GM19395 (cell line): ENCODE results near the gene CELF2.

Experiments
- ATAC-seq: cut with Tn5 transposase; IDR thresholded peaks from one replicate; pipeline ENCODE4 v1.9.1; 2021; ENCODE audit warnings: mild to moderate bottlenecking, moderate library complexity; ENCODE audit not compliant: unreplicated experiment

The CELF2 gene

GRCh38 chr10:11290156-11290890 lies 272.7 kb downstream of the CELF2 start:
- ATAC-seq: no peak

DNA sequence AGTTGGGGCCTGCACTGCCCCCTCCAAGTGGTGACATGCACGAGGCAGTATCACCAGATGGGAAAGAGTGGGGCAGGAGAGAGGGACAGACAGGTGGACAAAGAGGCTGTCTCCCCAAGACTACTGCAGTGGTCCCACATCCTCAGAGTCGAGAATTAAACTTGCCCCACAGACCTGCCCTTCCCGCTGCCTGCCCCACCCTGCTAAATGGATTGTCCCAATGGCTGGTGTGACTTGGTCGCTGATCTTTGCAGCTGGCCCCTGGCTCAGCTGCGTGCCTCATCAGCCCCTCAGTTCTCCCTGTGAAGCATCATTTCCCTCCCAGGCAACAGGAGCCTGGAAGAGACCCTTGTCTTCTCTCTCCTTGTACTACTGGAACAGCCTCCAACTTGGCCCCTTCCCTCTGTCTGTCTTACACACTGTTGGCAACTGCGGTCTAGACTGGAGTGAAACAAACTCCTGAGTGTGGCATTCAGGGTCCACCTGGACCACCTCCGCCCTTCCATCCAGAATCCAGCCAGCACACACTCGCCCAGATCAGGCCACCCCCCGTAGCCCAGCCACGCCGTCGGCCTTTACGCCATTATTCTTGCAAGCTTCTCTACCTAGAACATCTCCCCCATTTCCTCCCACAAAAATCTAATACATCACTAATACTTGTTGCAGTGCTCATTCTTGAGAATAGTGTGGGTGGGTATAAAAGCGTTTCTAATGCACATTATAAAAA lies 275.1 kb downstream of the CELF2 start:
- no peak for ATAC-seq

DNA sequence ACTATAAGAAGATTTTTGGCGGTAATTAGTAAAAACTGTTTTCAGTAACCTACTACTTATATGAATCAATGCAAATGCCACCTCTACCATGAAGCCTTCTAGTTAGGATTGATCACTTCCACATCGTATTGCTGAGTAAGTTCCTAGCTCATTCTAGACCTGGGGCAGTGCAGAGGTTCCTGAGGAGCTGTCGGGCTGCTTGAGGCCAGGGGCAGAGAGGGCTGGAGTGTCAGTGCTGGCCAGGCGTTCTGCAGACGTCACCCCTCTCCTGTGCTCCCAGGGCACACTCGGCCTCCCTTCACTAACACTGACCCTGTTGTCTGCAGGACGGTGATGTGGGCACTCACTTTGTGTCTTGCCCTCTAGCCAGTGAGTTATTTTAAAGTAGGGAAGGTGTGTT lies 275.7 kb downstream of the CELF2 start:
- no peak for ATAC-seq

GRCh38 chr10:11294831-11295450 lies 277.3 kb downstream of the CELF2 start:
- no peak for ATAC-seq

- no peak for ATAC-seq
These were observed 277.8 kb downstream of the CELF2 start for GRCh38 chr10:11295492-11295891.

DNA sequence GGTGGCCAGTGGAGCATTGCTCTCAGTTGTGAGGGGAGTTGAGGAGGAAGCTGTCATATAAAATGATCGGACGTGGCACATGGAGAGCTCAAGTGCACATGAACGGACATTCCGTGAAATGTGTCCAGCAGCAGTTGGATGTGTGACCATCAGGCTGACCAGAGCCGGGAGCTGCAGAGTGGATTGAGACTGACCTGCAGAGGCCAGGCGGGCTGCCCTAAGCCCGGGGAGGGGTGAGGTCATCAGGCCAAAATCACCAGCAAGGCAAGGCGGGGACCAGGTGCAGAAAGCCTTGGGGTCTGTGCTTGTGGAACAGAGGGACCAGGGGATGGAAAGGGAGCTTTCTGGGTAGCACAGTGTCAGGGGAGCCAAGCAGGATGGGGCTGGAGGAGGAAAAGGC lies 279.5 kb downstream of the CELF2 start:
- no peak for ATAC-seq

GRCh38 chr10:11298116-11298515 lies 280.4 kb downstream of the CELF2 start:
- no peak for ATAC-seq

GRCh38 chr10:11299125-11299524 lies 281.5 kb downstream of the CELF2 start:
- no peak for ATAC-seq

DNA sequence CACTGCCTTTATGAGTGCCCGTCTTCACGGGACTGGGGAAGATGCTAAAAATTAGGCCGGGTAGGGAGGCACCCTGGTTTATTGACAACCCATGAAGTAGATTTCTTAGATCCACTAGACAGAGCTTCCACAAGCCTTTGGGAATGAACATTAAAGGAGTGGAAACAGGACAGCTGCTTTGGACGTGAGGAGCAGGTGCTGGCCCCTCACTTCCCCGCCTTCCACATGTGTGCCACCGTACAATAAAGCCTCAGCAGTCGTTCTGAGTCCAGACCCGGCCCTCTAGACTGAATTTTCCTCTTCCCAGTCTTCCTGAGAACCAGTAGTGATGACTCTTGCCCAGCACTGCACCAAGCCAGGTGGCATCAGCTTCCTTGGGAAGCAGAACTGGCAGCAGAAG lies 282.4 kb downstream of the CELF2 start:
- no peak for ATAC-seq

DNA sequence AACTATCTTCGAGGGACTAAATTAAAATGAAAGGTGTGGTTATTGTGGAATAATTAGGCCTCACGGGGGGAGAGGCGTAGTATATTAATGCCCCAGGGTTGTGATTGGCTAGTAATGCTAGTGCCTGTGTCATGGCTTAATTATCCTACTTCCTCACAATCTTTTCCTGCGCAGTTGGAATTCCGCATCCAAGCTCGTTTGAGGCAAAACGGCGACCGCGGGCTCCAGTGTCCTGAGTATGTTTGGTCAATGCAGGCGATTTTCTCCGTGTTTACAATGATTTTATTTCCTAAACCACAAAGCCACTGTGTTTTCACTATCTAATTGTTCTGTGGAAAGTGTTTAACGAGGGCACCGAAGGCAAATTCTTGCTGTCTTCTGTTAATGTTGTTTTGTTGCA lies 282.9 kb downstream of the CELF2 start:
- no peak for ATAC-seq

DNA sequence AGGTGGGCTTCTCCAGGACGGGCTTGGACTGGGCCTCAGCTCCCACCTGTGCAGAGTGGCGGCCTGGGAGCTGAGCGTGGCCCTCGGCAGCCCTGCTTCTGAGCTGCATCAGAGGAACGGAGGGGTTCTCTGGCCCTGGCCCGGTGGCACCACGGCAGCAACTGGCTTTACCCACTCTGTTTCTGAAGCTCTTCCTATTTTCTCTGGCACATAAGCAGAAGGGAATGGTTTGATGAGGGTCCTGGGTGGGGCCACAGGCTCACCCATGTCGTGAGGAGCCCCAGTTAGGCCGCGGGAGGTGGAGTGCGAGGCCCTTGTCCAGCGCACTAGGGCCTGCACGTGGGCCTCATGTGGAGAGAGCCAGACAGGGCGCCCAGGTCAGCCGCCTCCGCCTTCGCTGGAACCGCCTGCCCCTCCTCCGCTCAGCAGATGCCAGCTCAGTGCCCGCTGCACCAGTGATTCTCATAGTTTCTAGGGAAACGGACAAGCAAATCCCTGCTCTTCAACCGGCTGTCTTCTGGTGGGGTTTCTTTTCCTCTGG lies 284.0 kb downstream of the CELF2 start:
- ATAC-seq: no peak

DNA sequence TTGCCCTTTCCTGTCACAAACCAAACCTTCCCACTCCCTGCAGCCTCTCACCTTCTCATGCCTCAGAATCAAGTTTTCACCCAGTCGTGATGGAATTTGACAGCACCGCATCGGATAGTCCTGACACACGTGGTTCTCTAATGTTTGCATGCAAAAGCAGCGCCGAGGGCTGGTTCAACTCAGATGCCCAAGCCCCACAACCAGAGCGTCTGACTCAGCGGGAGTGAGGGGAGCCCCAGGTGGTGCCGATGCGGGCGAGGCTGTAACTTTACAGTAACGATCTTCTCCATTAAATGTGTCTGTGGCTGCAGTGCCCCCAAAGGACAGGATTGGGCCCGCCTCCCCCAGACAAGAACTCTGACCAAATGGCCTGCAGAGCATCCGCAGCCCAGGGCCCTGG lies 284.5 kb downstream of the CELF2 start:
- no peak for ATAC-seq

- no peak for ATAC-seq
These were observed 285.9 kb downstream of the CELF2 start for GRCh38 chr10:11303361-11304170.

DNA sequence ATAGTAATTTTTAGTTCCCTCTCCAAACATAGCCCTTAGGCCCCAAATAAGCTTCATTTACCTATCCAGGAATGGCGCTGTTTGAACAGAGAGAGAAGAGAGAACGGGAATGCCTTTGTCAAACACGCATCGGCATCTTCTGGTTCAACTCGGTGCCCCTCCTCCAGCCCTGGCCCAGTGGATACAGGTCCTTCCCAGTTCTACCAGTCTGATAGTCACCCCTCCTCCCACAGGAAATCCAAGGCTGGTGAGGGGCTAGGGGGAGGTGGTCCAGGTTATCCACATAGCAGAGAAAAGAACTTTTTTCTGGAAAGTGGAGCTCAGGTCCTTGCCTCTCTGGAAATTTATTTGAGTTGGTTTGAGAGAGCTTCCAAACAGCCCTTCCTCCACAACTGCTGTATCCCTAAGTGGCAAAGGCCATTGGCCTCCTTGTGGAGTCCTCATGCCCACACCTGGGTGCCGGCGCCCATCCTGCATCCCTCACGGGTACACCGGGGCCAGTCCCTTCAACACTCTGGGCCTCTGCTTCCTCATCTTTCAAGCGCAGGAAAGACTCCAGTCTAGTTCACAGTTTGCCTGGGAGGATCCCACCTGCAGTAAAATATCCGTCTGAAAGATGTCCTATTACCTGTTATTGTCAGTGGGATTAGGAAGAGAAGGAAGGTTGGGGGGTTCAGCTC lies 287.4 kb downstream of the CELF2 start:
- ATAC-seq: no peak

DNA sequence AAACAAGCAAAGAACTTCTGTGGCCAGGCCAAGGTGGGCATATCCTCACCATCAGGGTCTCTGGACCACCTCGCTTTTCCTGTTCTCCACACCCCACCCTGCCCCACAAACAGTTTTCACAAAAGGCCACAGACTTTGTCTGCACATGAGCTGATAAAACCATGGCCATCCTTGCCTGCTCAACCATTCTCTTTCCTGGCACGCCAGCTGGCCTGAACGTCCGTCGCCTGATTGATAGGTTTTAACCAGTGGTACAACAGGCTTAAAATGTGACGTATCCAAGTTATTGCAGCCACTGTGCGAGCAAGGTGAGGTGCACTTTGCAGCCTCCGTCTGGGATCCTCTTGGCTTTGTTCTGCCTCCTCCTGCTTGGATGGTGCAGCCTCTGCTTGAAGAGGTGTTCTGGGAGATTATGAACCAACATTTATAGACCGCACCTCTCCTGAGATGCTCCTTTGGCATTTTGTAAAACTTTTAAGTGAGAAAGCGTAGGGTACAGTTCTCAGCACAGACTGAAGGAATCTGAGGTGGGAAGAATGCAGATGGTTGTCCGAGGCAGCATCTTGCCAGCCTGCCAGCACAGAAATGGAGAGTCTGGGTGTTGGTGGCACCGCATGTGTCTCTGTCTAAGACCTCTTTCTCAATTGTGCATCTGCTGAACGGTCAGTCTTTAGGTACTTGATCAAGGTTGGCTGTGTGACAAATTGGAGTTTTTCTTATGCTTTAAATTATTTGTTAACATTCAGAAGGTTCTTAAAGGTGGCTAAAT lies 288.3 kb downstream of the CELF2 start:
- no peak for ATAC-seq

GRCh38 chr10:11307004-11307403 lies 289.3 kb downstream of the CELF2 start:
- no peak for ATAC-seq

GRCh38 chr10:11307937-11308336 lies 290.3 kb downstream of the CELF2 start:
- ATAC-seq: no peak

DNA sequence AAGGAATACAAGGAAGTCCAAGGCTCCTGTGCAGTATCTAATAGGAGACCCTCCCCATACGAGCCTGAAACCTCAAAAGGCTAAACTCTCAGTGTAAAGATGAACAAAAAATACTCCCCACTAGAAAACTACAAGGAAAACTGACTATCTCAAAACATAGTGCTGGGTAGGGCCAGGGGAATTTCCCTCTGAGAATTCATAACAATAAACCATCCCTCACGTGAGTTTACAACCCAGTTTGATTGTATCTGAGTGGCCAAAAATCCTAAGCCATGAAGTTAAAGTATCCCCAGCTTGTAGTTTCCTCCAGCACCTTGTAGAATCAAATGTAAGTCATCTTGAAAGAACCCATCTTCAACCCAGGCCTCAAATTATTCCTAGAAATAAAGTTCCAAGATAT lies 293.4 kb downstream of the CELF2 start:
- no peak for ATAC-seq

DNA sequence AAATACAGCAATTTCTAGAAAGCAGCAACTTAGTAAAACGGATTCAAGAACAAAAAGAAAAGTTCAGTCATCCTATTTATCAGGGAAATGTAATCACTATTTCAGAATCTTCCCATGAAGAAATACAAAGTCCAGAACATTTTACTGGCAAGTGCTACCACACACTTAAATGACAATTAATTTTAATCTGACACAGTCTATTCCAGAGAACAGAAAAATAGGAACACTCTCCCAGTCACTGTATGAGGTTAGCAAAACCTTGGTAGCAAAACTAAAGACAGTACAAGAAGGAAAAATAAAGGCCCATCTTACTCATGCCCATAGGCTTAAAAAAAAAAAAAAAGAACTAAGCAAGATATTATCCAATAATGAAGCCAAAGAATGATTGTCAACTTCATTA lies 295.8 kb downstream of the CELF2 start:
- ATAC-seq: no peak
